Measurements from ENCODE around the gene TBC1D1.

Gene TBC1D1

DNA sequence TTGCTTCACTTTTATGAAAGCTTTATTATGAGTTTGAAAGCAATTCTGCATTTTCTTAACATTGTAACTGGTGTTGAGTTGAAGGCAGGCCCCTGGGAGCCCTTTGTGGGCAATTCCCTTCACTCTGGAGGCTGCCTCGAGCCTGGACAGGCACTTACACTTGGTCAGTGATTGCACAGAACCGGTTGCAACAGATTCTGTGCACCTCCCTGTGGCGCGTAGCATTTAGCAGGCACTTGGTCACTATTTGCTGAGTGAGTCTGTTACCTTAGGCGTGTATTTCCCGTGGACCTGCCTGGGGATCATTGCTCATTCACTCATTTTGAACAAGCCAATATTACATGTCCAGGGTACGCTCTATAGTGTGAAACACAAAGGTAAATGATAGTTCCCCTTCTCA, 149.7 kb downstream of the TBC1D1 start:
- TF ChIP-seq, protein P1, sequence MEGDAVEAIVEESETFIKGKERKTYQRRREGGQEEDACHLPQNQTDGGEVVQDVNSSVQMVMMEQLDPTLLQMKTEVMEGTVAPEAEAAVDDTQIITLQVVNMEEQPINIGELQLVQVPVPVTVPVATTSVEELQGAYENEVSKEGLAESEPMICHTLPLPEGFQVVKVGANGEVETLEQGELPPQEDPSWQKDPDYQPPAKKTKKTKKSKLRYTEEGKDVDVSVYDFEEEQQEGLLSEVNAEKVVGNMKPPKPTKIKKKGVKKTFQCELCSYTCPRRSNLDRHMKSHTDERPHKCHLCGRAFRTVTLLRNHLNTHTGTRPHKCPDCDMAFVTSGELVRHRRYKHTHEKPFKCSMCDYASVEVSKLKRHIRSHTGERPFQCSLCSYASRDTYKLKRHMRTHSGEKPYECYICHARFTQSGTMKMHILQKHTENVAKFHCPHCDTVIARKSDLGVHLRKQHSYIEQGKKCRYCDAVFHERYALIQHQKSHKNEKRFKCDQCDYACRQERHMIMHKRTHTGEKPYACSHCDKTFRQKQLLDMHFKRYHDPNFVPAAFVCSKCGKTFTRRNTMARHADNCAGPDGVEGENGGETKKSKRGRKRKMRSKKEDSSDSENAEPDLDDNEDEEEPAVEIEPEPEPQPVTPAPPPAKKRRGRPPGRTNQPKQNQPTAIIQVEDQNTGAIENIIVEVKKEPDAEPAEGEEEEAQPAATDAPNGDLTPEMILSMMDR (IDR thresholded peaks at IDR 0.05; ENCODE audit: low read depth, low read length): no peak
- no peak overlapping the region for H3K4me3 ChIP-seq (ENCODE audit: low read depth, low read length)

GRCh38 chr4:38044060-38044459, 153.2 kb downstream of the TBC1D1 start:
- TF ChIP-seq, protein P1 (IDR thresholded peaks at IDR 0.05; ENCODE audit: low read depth, low read length): no peak
- no peak overlapping the region for H3K4me3 ChIP-seq (ENCODE audit: low read depth, low read length)

GRCh38 chr4:38045289-38045988, 154.6 kb downstream of the TBC1D1 start:
- TF ChIP-seq, protein P1 (IDR thresholded peaks at IDR 0.05; ENCODE audit: low read depth, low read length): no peak

DNA sequence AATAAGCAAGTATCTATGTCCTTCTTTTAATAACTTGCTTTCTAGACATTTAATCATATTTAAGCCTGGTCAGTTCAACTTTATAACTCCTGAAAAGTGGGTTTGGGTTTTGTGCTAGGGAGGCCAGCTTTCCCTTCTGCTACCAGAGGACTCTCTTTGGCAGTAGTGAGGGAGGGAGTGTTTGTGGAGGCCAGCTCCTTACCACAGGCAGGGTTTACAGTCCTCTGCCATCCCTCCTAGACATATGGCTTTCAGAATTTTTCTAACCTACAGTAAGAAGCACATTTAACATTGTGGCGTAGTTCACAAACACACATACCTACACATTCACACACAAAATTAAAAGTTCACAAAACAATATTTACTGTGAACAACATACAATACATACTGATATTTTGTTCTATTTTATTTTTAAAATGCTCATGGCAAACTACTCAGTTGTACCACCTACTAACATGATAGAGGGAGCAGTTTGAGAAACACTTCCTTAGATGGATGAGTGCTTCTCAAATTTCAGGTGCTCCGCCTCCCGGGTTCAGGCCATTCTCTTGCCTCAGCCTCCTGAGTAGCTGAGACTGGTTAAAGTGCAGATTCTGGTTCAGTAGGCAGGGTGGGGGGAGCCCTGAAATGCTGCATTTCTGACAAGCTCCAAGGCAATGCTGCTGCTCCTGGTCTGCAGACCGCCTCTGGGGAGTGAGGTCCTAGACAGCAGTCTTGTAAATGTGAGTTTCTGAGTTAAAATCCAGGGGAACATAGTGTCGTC, 156.0 kb downstream of the TBC1D1 start:
- no peak overlapping the region for H3K4me3 ChIP-seq (ENCODE audit: low read depth, low read length)
- TF ChIP-seq, protein P1 (IDR thresholded peaks at IDR 0.05; ENCODE audit: low read depth, low read length): no peak

More at GRCh38 chr4:38045289-38045988, 154.6 kb downstream of the TBC1D1 start:
- H3K4me3 ChIP-seq (ENCODE audit: low read depth, low read length): no peak overlapping the region

DNA sequence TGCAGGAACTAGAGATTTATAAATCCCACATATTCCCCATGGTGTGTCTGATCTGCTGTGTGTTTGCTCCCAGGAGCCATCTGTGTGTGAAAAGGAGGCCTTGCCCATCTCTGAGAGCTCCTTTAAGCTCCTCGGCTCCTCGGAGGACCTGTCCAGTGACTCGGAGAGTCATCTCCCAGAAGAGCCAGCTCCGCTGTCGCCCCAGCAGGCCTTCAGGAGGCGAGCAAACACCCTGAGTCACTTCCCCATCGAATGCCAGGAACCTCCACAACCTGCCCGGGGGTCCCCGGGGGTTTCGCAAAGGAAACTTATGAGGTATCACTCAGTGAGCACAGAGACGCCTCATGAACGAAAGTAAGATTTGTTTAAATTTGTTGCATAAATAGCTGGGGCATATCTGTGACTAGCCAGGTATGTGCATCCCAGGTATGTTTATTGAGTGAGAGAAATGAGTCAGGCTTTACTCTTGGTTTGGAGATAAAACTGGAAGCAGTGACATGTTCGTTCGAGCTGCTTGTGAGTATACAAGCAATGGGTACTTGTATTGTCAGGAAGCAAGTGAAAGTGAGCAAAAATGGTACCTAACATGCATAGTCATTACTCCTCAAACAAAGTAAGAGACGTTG, 158.8 kb downstream of the TBC1D1 start:
- TF ChIP-seq, protein P1 (IDR thresholded peaks at IDR 0.05; ENCODE audit: low read depth, low read length): no peak
- H3K4me3 ChIP-seq (ENCODE audit: low read depth, low read length): no peak overlapping the region

DNA sequence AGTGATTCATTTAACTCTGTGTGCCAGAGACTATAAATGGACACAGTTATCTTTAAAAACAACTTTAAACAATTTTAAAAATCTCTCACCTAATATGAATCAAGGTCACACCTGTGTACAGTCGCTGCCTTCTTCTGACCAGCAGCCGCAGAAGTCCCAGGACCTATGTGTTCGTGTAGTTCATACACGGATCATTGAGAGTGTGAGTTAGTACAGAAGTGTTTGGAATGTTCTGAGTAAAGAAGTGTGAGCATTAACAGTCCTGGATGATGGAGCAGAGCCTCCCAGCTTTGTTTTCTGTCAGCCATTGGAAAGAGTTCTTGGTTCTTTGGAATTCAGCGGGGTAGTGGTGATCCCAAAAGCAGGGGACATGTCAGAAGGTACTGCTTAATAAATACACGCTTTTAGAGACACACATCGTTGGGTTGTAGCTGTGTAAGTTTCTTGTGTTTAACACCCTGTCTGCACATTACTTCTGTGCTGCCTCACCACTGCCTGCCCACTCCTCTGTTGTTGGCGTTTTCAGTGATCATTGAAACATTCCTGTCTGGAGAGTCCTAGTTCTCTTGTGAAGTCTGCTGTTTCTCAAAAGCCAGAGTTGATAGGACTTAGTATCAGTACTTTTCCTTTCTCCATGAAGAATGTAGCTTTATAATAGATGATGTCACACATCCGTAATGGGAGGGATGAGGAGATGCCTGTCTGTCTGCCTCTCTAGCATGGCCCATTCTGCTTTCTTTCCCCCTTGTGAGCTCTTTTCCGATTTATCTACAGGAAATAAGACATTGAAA, 159.9 kb downstream of the TBC1D1 start:
- H3K4me3 ChIP-seq (ENCODE audit: low read depth, low read length): no peak overlapping the region
- TF ChIP-seq, protein P1 (IDR thresholded peaks at IDR 0.05; ENCODE audit: low read depth, low read length): no peak

Data from WI38 (cell line).